Spleen (tissue), 7 donors: Measurements from ENCODE around the gene DUS1L.

ENCODE experiments used
- CTCF ChIP-seq, 11 experiments: fragments of 200-600 bp in 7 of 11; fragments of 450-650 bp in 4 of 11; sonication (generic) in 4 of 11; IDR thresholded peaks in 8 of 11; conservative IDR thresholded peaks in 3 of 11; 1 replicate in 7 of 11; 2 replicates in 4 of 11; pipeline versions ENCODE4 v1.4.0 to v1.8.0; 2016 to 2021; ENCODE audit warnings: antibody characterized with exemption in 11 of 11, inconsistent platforms in 4 of 11, mild to moderate bottlenecking in 1 of 11
- POLR2A ChIP-seq, 3 donors: fragments of 450-650 bp; IDR thresholded peaks; one replicate each; pipeline ENCODE4 v1.5.1; 2017; ENCODE audit warnings: antibody characterized with exemption in 3 of 3, mild to moderate bottlenecking in 1 of 3
- donor health status: DM: no; HTN: no; CAD: no; lungs with moderate emphysema.
- donor health status: DM: no; HTN: no; CAD: no.
- donor health status: DM: no; HTN: no; CAD: no.

DNA sequence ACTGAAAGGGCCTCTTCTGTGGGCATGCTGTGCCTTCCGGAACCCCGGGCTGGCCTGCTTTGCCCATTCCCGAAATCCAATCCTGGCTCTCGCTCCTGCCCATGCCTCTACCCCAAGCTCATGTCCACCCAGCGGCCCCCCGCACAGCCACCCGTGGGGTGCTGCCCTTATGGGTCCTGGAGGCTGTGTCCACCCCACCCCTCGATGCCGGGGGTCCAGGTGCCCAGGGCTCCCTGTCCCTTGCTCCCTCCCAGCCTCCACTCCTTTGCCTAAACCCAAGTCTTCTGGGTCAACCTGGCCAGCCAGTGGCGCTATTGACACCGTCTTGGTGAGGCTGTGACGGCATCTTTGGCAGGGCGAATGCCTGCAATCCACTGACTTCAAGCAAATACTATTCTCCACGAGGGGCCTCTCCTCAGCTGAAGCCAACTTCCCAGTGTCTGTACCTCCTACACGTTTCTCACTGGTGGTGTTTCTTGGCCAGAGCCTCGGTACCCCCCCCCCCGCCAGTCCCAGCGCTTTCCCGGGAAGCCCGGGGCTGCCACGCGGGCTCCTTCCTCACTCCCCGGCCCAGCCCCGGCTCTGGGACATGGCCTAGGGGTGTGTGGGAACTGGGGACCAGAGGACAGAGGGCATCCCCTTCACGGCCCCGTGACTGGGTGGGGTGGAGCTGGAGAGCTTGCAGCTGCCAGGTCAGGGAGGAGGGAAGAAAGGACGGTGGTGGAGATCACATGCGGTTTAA lies 12.2 kb upstream of the DUS1L start:
- TF ChIP-seq CTCF (IDR thresholded peaks at IDR 0.05 in 8 of 11, conservative IDR thresholded peaks at IDR 0.05 in 3 of 11) (no peak), POLR2A (IDR thresholded peaks at IDR 0.05) (no peak)
